ENCODE measurements around the gene CAMTA1. TPM values are rescaled to one million over a fixed set of nuclear protein-coding genes. Genes with fewer than 3 reads are reported as not detected.

The CAMTA1 gene
- total RNA-seq, 1 donor from 2014 or later = 81.6 TPM

- H3K4me3 Mint-ChIP-seq (ENCODE audit: unreplicated experiment) = no peak overlapping the region
- no peak for DNase-seq (ENCODE audit: extremely low spot score, unreplicated experiment)
- no peaks in the 10 kb centered on the region for H3K9me3 Mint-ChIP-seq (ENCODE audit: unreplicated experiment)
- no peak overlapping the region for H3K27ac Mint-ChIP-seq (ENCODE audit: unreplicated experiment)
- no peaks in the 10 kb centered on the region for H3K36me3 Mint-ChIP-seq (ENCODE audit: unreplicated experiment)
- peaks cover 2% of the 10 kb centered on the region for H3K4me1 Mint-ChIP-seq (ENCODE audit: unreplicated experiment)
- peak; percentile 78 for TF ChIP-seq CTCF (IDR thresholded peaks at IDR 0.05)
- H3K27me3 Mint-ChIP-seq (ENCODE audit: unreplicated experiment) = no peaks in the 10 kb centered on the region
Observed at GRCh38 chr1:7218210-7218832, 433.1 kb downstream of the CAMTA1 start.

- Mint-ChIP-seq H3K27me3 (ENCODE audit: unreplicated experiment) (no peaks in the 10 kb centered on the region), H3K9me3 (ENCODE audit: unreplicated experiment) (no peaks in the 10 kb centered on the region), H3K27ac (ENCODE audit: unreplicated experiment) (no peak overlapping the region), H3K4me1 (ENCODE audit: unreplicated experiment) (peaks cover 9% of the 10 kb centered on the region), H3K36me3 (ENCODE audit: unreplicated experiment) (no peaks in the 10 kb centered on the region), H3K4me3 (ENCODE audit: unreplicated experiment) (no peak overlapping the region)
- no peak for DNase-seq (ENCODE audit: extremely low spot score, unreplicated experiment)
- no peak for TF ChIP-seq CTCF (IDR thresholded peaks at IDR 0.05)
Observed at GRCh38 chr1:7219031-7219430, 433.8 kb downstream of the CAMTA1 start.

GRCh38 chr1:7220007-7220406 is 434.8 kb downstream of the CAMTA1 start:
- Mint-ChIP-seq H3K36me3 (ENCODE audit: unreplicated experiment) (no peaks in the 10 kb centered on the region), H3K4me3 (ENCODE audit: unreplicated experiment) (no peak overlapping the region), H3K9me3 (ENCODE audit: unreplicated experiment) (no peaks in the 10 kb centered on the region), H3K27me3 (ENCODE audit: unreplicated experiment) (no peaks in the 10 kb centered on the region), H3K4me1 (ENCODE audit: unreplicated experiment) (peaks cover 11% of the 10 kb centered on the region), H3K27ac (ENCODE audit: unreplicated experiment) (no peak overlapping the region)
- no peak for DNase-seq (ENCODE audit: extremely low spot score, unreplicated experiment)
- no peak for TF ChIP-seq CTCF (IDR thresholded peaks at IDR 0.05)

- DNase-seq (ENCODE audit: extremely low spot score, unreplicated experiment) = no peak
- TF ChIP-seq CTCF (IDR thresholded peaks at IDR 0.05) = no peak
- H3K27me3 Mint-ChIP-seq (ENCODE audit: unreplicated experiment) = no peaks in the 10 kb centered on the region
- H3K36me3 Mint-ChIP-seq (ENCODE audit: unreplicated experiment) = no peaks in the 10 kb centered on the region
- peaks cover 11% of the 10 kb centered on the region for H3K4me1 Mint-ChIP-seq (ENCODE audit: unreplicated experiment)
- no peaks in the 10 kb centered on the region for H3K9me3 Mint-ChIP-seq (ENCODE audit: unreplicated experiment)
- H3K27ac Mint-ChIP-seq (ENCODE audit: unreplicated experiment) = no peak overlapping the region
- no peak overlapping the region for H3K4me3 Mint-ChIP-seq (ENCODE audit: unreplicated experiment)
Observed at GRCh38 chr1:7220712-7221252, 435.5 kb downstream of the CAMTA1 start.

GRCh38 chr1:7221826-7222694 is 436.8 kb downstream of the CAMTA1 start:
- no peaks in the 10 kb centered on the region for H3K9me3 Mint-ChIP-seq (ENCODE audit: unreplicated experiment)
- H3K4me3 Mint-ChIP-seq (ENCODE audit: unreplicated experiment) = no peak overlapping the region
- H3K36me3 Mint-ChIP-seq (ENCODE audit: unreplicated experiment) = no peaks in the 10 kb centered on the region
- DNase-seq (ENCODE audit: extremely low spot score, unreplicated experiment) = no peak
- peaks cover 11% of the 10 kb centered on the region for H3K4me1 Mint-ChIP-seq (ENCODE audit: unreplicated experiment)
- no peaks in the 10 kb centered on the region for H3K27me3 Mint-ChIP-seq (ENCODE audit: unreplicated experiment)
- TF ChIP-seq CTCF (IDR thresholded peaks at IDR 0.05) = no peak
- H3K27ac Mint-ChIP-seq (ENCODE audit: unreplicated experiment) = no peak overlapping the region
